HG02610 (cell line): ENCODE data around the gene ZSWIM9.

Source experiments
- ATAC-seq: cut with Tn5 transposase; IDR thresholded peaks from one replicate; pipeline ENCODE4 v1.9.1; 2021; ENCODE audit warnings: mild to moderate bottlenecking, moderate library complexity; ENCODE audit not compliant: unreplicated experiment

Gene ZSWIM9

GRCh38 chr19:48169939-48170803 lies at the start of gene ZSWIM9, which contains the start of gene LIG1:
ZSWIM9 (plus strand) TSS chr19:48170680; CDS start chr19:48171803, 1,123 bp downstream.
LIG1 (minus strand) TSS chr19:48170344; CDS start chr19:48165566, 4,778 bp downstream.
- peak; percentile 75 for ATAC-seq

- ATAC-seq = no peak
These were observed 49.4 kb upstream of the ZSWIM9 start for GRCh38 chr19:48121066-48121465.

DNA sequence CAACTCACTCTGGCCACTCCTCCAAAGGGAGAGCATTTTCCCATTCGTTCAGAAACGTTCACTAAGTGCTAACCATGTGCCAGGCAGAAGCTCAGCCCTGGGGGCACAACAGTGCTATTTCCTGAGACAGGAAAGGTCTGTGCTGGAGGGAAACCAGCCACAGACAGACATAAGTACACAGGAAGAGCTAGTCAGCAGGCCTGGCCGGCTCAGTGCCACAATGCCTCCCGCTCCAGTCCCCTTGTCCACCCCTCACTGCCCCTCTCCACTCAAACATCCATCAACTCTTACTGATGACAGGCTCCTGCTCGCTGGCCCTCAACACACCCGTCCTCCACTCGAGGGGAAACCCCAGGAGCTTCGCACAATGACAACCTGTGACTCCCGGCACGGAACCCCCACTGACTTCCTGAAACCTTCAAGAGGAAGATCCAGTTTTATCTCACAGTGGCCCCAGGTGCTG lies 48.5 kb upstream of the ZSWIM9 start:
- ATAC-seq = peak; percentile 53

GRCh38 chr19:48122421-48122820 lies 48.1 kb upstream of the ZSWIM9 start:
- ATAC-seq = no peak

DNA sequence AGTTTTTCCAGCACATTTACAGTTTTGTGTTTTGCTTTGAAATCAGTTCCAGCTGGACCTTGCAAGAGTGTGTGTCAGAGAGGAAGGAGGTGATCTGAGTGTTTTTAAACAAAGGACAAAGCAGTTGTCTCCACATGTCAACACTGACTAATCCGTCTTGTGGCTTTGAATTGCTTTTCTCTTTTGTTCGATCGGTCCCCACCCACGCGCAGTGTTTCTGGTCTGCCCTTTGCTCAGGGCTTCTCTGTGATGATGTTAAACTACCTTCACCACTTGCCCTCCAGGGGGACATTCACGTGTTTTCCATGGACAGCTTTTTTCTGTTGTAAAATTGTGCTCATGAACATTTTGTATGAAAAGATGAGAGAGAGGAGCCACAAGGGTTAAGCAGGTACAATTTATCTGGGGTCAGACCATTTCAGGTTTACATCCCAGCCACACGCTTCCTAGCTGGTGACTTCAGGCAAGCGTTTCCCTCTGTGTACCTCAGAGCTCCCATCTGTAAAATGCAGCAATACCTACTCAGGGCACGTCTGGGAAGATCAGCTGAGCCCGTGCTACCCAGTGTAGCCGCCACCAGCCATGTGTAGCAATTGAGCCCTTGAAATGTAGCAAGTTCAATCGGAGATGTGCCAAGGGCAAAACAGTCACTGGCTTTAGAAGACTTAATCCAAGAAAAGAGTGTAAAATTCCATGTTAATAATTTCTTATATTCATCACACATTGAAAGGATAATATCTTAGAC lies 46.4 kb upstream of the ZSWIM9 start:
- no peak for ATAC-seq

- no peak for ATAC-seq
These were observed 42.9 kb upstream of the ZSWIM9 start for GRCh38 chr19:48127561-48127960.

GRCh38 chr19:48133094-48133493 lies 37.4 kb upstream of the ZSWIM9 start:
- ATAC-seq = no peak

DNA sequence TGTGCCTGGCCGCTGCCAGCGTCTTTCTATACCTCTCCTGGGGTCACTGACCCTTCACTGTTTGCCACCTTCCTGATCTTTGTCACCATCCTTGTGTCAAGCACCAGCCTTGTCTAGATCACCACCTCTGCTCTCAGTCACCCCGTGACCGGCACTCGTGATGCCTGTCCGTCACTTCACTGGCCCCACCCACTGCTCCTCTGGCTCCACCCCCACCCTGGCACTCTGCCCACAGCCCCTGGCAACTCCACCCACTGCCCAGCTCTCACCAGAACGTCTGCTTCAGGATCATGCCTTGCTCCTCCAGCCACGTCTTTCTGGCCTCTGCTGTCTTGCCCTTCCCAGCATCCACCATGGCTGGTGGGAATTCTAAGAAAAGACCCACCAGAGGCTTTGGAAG lies 35.1 kb upstream of the ZSWIM9 start:
- no peak for ATAC-seq

DNA sequence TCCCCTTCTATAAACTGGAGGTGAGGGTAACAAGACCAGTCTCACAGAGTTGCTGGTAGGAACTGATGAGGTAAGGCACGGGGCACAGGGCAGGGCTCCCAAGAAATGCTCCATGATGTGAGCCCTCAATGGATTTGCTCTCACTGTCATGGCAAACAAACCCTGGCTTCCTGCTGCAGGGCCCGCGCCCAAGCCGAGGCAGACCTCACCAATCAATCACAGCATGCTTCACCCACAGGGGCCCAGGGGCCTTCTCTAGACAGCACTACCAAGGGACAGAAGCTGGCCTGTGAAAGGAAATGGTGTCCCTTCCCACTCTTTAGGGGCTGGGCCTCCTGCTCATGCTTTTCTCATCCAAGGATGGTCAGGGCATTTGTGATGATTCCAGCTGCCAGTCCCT lies 33.9 kb upstream of the ZSWIM9 start:
- ATAC-seq = no peak

DNA sequence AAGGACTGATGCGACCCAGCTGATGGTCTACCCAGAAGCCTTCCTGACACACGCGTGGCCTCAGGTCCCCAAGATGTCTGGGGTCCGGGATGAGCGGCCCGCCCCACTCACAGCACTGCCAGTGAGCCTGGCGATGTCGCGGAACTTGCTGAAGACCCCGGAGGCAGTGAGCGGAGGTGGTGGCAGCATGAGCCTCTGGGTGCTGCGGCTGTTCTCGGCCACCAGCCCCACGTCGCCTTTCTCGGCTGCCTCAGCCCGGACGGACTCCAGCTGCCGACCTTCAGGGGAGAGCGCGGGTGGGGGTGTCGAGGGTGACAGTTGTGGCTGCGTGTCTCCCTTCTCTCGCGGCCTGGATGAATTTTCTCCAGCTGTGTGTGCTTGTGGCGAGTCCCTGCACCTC lies 33.1 kb upstream of the ZSWIM9 start:
- no peak for ATAC-seq

GRCh38 chr19:48139053-48139452 lies 31.4 kb upstream of the ZSWIM9 start:
- no peak for ATAC-seq

DNA sequence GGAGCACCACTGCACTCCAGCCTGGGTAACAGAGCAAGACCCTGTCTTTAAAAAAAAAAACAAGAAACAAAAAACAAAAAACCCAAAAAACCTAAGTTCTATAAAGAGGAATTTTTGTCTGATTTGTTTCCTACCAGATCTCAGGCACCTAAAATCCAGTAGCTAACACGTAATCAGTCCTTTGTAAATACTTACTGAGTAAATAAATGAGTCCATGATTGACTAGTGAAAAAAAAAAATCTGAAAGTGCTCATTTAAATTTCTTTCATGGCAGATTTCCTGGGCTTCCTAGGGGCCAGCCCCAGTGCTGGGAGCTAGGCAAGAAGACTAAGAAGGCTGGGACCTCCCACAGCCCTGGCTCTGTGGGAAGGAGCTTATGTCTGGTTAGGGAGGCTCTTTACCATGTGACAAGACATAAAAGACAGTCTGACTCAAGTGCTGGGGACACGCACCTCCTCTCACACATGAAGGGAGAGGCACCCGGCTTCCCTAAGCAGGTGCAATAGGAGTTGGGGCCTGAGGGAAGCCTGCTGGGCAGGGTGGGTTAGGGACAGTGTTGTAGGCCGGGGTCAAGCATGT lies 22.8 kb upstream of the ZSWIM9 start:
- ATAC-seq = no peak

GRCh38 chr19:48148576-48148975 lies 21.9 kb upstream of the ZSWIM9 start:
- no peak for ATAC-seq

DNA sequence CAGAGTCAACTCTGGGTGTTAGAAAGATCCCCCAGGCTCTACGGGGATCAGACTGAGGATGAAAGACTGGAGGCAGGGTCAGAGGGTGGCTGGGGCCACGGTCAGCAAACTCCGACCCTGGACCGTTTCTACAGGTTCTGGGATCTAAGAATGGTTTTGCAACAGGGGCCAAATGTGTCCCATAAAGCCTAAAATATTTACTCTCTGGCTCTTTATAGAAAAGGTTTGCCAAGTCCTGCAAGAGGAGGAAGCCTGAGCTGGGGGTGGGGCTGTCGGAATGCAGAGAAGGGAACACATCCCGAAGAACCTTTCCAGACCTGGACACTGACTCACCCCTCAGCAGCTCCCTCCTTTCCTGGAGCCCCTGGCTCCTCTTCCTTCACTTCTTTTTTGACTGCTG lies 21.1 kb upstream of the ZSWIM9 start:
- no peak for ATAC-seq

DNA sequence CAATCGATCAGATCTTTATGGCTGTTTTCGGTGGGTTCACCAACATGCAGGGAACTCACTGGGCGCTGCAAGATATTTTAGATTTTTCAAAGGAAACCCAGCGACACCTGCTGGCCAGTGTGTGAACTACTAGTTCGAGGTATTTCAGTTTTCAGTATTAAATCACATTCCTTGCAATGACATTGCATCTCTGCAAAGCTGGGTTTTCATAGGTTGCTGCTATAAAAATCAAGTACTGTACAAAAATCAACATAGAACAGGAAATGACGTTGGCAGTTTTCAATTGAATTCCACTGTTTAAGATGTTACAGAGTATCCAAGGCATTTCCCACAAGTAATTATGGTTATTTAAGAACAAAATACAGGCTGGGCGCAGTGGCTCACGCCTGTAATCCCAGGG lies 17.9 kb upstream of the ZSWIM9 start:
- no peak for ATAC-seq

DNA sequence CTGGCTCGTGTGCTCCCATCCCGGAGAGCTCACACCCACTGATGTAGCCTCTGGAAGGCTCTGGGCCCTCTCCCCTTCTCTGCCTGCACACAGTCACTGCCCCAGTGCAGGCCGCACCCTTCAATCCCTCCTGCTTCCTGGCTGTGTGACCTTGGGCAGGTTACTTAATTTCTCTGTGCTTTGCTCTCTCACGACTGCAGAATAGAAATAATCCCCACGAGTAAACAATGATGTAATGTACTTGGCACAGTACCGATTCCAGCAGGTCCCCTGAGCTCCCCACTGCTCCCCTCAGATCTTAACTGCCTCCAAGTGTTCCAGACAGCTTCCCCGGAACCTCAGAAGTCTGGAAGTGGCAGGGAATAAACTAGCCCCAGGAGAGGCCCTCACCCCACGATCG lies 16.5 kb upstream of the ZSWIM9 start:
- ATAC-seq = no peak

- no peak for ATAC-seq
These were observed 12.2 kb upstream of the ZSWIM9 start for GRCh38 chr19:48158210-48158790.

GRCh38 chr19:48168689-48169088 lies 1.8 kb upstream of the ZSWIM9 start:
- no peak for ATAC-seq

GRCh38 chr19:48169578-48169938 lies 922 bp upstream of the ZSWIM9 start:
- ATAC-seq = peak; percentile 7

DNA sequence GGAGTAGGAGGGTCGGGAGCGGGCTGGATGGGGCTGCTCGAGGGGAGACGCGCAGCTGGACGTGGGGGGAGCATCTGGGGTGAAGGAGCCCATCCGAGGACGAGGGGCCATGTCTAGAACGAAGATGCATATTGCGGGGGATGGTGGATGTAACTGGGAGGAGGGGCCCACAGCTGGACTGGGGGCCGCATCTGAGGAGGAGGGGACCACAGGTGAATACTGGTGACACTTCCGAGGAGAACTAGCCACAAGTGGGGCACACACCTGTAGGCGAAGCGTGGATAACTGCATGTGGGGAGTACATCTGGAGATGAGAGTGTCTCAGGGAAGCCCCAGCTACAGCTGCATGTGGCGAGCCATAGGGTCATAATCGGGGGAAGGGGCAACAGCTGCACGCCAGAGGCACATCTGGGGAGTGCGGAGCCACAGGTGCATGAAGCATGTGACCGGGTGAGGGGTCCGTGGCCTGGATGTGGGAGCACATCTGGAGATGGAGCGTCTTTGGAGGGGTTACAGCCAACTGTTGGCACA lies 402 bp downstream of the ZSWIM9 start:
- no peak for ATAC-seq

GRCh38 chr19:48171710-48172109 lies 1.2 kb downstream of the ZSWIM9 start:
- no peak for ATAC-seq
